Nephron (organoid): ENCODE data around the gene KCND3.

ENCODE experiments used
- H3K27ac Mint-ChIP-seq, 3 experiments: 2 replicates each; pipeline ENCODE4 v1.8.0; 2020; ENCODE audit warnings: mixed read lengths in 3 of 3, mild to moderate bottlenecking in 2 of 3, moderate library complexity in 1 of 3
- H3K27me3 Mint-ChIP-seq: 2 replicates; pipeline ENCODE4 v1.8.0; 2021; ENCODE audit warnings: low read depth, mild to moderate bottlenecking, moderate library complexity, mixed read lengths
- H3K36me3 Mint-ChIP-seq: 2 replicates; pipeline ENCODE4 v1.8.0; 2020; ENCODE audit warnings: low read depth, mixed read lengths
- H3K4me1 Mint-ChIP-seq: 2 replicates; pipeline ENCODE4 v1.8.0; 2020; ENCODE audit warnings: mixed read lengths
- H3K4me3 Mint-ChIP-seq, 3 experiments: 2 replicates each; pipeline ENCODE4 v1.8.0; 2020; ENCODE audit warnings: mild to moderate bottlenecking in 3 of 3, mixed read lengths in 3 of 3, moderate library complexity in 2 of 3
- H3K9me3 Mint-ChIP-seq: 2 replicates; pipeline ENCODE4 v1.8.0; 2020; ENCODE audit warnings: mixed read lengths
- CTCF ChIP-seq, 3 experiments: fragments of 200-600 bp; sonication (generic); IDR thresholded peaks; one replicate each; pipeline ENCODE4 v1.5.0; 2021; ENCODE audit warnings: antibody characterized with exemption in 3 of 3; ENCODE audit not compliant: unreplicated experiment in 3 of 3

Gene KCND3

GRCh38 chr1:111776391-111776790, 213.1 kb downstream of the KCND3 start:
- no peaks in the 10 kb centered on the region for H3K9me3 Mint-ChIP-seq
- no peak overlapping the region for H3K4me3 Mint-ChIP-seq
- no peaks in the 10 kb centered on the region for H3K27me3 Mint-ChIP-seq
- H3K27ac Mint-ChIP-seq = no peak overlapping the region
- H3K36me3 Mint-ChIP-seq = no peaks in the 10 kb centered on the region
- TF ChIP-seq CTCF (IDR thresholded peaks at IDR 0.05; ENCODE audit: unreplicated experiment in 3 of 3) = no peak
- peaks cover 32% of the 10 kb centered on the region for H3K4me1 Mint-ChIP-seq

- no peak overlapping the region for H3K4me3 Mint-ChIP-seq
- H3K27ac Mint-ChIP-seq = no peak overlapping the region
- H3K4me1 Mint-ChIP-seq = peaks cover 32% of the 10 kb centered on the region
- no peaks in the 10 kb centered on the region for H3K36me3 Mint-ChIP-seq
- H3K27me3 Mint-ChIP-seq = no peaks in the 10 kb centered on the region
- H3K9me3 Mint-ChIP-seq = no peaks in the 10 kb centered on the region
- no peak for TF ChIP-seq CTCF (IDR thresholded peaks at IDR 0.05; ENCODE audit: unreplicated experiment in 3 of 3)
Measured at GRCh38 chr1:111775966-111776365, 213.5 kb downstream of the KCND3 start.

GRCh38 chr1:111770916-111771315, 218.6 kb downstream of the KCND3 start:
- TF ChIP-seq CTCF (IDR thresholded peaks at IDR 0.05; ENCODE audit: unreplicated experiment in 3 of 3) = no peak
- peaks cover 15% of the 10 kb centered on the region for H3K4me1 Mint-ChIP-seq
- no peaks in the 10 kb centered on the region for H3K27me3 Mint-ChIP-seq
- H3K36me3 Mint-ChIP-seq = peaks cover 13% of the 10 kb centered on the region
- no peaks in the 10 kb centered on the region for H3K9me3 Mint-ChIP-seq
- H3K27ac Mint-ChIP-seq = no peak overlapping the region
- H3K4me3 Mint-ChIP-seq = no peak overlapping the region

GRCh38 chr1:111769517-111770146, 219.8 kb downstream of the KCND3 start:
- Mint-ChIP-seq H3K36me3 (peaks cover 26% of the 10 kb centered on the region), H3K27ac (peak overlapping the region in 2 of 3 experiments; percentile 41 to 43), H3K27me3 (no peaks in the 10 kb centered on the region), H3K9me3 (no peaks in the 10 kb centered on the region), H3K4me3 (no peak overlapping the region), H3K4me1 (peaks cover 4% of the 10 kb centered on the region)
- TF ChIP-seq CTCF (IDR thresholded peaks at IDR 0.05; ENCODE audit: unreplicated experiment in 3 of 3) = peak; percentile 70 to 82 (median 77)

GRCh38 chr1:111768625-111769024, 220.8 kb downstream of the KCND3 start:
- Mint-ChIP-seq H3K27me3 (no peaks in the 10 kb centered on the region), H3K36me3 (peaks cover 31% of the 10 kb centered on the region), H3K27ac (no peak overlapping the region)

More at GRCh38 chr1:111768625-111769024, 220.8 kb downstream of the KCND3 start:
- TF ChIP-seq CTCF (IDR thresholded peaks at IDR 0.05; ENCODE audit: unreplicated experiment in 3 of 3) = no peak
- Mint-ChIP-seq H3K4me3 (no peak overlapping the region), H3K4me1 (peaks cover 4% of the 10 kb centered on the region), H3K9me3 (no peaks in the 10 kb centered on the region)
